ENCODE measurements around the gene PCDHA9.
A peak's percentile ranks its signal among the peaks of the same experiment; 100 is the strongest.
"Not testable (repeated sequence)": the region's sequence is repeated elsewhere in the genome, so short reads cannot be mapped to it uniquely, and the experiment has no call there.

The PCDHA9 gene

GRCh38 chr5:140835622-140836510 lies 12.3 kb upstream of the PCDHA9 start:
- no peak for DNase-seq

GRCh38 chr5:140840978-140841962 lies 6.9 kb upstream of the PCDHA9 start, which contains the start of gene PCDHA8:
PCDHA8 (plus strand) TSS chr5:140841187; CDS start chr5:140841322, 135 bp downstream.
- DNase-seq = peak; percentile 53

DNA sequence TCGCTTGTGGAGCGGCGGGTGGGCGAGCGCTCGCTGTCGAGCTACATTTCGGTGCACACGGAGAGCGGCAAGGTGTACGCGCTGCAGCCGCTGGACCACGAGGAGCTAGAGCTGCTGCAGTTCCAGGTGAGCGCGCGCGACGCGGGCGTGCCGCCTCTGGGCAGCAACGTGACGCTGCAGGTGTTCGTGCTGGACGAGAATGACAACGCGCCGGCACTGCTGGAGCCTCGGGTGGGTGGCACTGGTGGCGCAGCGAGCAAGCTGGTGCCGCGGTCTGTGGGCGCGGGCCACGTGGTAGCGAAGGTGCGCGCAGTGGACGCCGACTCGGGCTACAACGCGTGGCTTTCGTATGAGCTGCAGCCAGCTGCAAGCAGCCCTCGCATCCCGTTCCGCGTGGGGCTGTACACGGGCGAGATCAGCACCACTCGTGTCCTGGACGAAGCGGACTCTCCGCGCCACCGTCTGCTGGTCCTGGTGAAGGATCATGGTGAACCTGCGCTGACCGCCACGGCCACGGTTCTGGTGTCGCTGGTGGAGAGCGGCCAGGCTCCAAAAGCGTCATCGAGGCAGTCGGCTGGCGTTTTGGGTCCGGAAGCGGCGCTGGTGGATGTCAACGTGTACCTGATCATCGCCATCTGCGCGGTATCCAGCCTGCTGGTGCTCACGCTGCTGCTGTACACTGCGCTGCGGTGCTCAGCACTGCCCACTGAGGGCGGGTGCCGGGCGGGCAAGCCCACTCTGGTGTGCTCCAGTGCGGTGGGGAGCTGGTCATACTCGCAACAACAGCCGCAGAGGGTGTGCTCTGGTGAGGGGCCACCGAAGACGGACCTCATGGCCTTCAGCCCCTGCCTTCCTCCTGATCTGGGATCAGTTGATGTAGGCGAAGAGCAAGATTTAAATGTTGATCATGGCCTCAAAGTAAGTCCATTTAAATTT lies 5.1 kb upstream of the PCDHA9 start:
- no peak for DNase-seq

DNA sequence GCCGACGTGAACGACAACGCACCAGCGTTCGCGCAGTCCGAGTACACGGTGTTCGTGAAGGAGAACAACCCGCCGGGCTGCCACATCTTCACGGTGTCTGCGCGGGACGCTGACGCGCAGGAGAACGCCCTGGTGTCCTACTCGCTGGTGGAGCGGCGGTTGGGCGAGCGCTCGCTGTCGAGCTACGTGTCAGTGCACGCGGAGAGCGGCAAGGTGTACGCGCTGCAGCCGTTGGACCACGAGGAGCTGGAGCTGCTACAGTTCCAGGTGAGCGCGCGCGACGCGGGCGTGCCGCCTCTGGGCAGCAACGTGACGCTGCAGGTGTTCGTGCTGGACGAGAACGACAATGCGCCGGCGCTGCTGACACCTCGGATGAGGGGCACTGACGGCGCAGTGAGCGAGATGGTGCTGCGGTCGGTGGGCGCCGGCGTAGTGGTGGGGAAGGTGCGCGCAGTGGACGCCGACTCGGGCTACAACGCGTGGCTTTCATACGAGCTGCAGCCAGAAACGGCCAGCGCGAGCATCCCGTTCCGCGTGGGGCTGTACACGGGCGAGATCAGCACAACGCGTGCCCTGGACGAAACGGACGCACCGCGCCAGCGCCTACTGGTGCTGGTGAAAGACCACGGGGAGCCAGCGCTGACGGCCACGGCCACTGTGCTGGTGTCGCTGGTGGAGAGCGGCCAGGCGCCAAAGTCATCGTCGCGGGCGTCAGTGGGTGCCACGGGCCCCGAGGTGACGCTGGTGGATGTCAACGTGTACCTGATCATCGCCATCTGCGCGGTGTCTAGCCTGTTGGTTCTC lies 1.9 kb downstream of the PCDHA9 start:
- DNase-seq = not testable (repeated sequence)

DNA sequence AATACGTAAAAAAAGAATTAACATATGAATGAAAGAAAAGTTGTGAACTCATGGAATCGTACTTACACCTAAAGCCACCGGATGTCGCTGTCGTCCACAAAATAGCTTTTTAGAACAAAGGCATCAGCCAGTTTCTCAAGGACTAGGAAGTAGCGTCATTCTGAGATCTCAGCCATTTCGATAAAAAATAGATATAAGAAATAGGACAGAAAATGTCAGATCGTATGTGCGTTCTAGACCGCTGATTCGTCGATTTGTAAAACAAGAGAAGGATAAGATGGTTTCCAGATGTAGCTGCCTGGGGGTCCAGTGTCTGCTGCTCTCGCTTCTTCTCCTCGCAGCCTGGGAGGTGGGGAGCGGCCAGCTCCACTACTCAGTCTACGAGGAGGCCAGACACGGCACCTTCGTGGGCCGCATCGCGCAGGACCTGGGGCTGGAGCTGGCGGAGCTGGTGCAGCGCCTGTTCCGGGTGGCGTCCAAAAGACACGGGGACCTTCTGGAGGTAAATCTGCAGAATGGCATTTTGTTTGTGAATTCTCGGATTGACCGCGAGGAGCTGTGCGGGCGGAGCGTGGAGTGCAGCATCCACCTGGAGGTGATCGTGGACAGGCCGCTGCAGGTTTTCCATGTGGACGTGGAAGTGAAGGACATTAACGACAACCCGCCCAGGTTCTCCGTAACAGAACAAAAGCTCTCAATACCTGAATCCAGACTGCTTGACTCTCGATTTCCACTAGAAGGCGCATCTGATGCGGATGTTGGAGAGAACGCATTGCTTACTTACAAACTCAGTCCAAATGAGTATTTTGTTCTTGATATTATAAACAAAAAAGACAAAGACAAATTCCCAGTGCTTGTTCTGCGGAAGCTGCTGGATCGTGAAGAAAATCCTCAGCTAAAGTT lies 7.8 kb downstream of the PCDHA9 start, which contains the start of gene PCDHA10:
Gene PCDHA10 (plus strand): TSS at position 126 of the 903 bp plus-strand sequence. CDS start 152 bp downstream, at position 278.
- no peak for DNase-seq

GRCh38 chr5:140857177-140857986 lies 9.2 kb downstream of the PCDHA9 start:
- no peak for DNase-seq

DNA sequence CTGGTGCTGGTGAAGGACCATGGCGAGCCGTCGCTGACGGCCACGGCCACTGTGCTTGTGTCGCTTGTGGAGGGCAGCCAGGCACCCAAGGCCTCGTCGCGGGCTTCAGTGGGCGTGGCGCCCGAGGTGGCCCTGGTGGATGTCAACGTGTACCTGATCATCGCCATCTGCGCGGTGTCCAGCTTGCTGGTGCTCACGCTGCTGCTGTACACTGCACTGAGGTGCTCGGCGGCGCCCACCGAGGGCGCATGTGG lies 9.7 kb downstream of the PCDHA9 start:
- no peak for DNase-seq

- DNase-seq = no peak
These were observed 14.5 kb downstream of the PCDHA9 start for GRCh38 chr5:140862441-140863295.

GRCh38 chr5:140868721-140869554 lies 20.8 kb downstream of the PCDHA9 start, which contains the start of gene PCDHA11:
PCDHA11 (plus strand) TSS chr5:140868957; CDS start chr5:140869104, 147 bp downstream.
- no peak for DNase-seq

DNA sequence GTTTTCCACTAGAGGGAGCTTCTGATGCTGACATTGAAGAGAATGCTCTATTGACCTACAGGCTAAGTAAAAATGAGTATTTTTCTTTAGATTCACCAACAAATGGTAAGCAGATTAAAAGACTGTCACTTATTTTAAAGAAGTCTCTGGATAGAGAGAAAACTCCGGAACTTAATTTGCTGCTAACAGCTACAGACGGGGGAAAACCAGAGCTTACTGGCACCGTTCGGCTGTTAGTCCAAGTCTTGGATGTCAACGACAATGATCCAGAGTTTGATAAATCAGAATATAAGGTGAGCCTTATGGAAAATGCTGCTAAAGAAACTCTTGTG lies 21.3 kb downstream of the PCDHA9 start:
- DNase-seq = no peak

- no peak for DNase-seq
These were observed 22.3 kb downstream of the PCDHA9 start for GRCh38 chr5:140870221-140871201.

DNA sequence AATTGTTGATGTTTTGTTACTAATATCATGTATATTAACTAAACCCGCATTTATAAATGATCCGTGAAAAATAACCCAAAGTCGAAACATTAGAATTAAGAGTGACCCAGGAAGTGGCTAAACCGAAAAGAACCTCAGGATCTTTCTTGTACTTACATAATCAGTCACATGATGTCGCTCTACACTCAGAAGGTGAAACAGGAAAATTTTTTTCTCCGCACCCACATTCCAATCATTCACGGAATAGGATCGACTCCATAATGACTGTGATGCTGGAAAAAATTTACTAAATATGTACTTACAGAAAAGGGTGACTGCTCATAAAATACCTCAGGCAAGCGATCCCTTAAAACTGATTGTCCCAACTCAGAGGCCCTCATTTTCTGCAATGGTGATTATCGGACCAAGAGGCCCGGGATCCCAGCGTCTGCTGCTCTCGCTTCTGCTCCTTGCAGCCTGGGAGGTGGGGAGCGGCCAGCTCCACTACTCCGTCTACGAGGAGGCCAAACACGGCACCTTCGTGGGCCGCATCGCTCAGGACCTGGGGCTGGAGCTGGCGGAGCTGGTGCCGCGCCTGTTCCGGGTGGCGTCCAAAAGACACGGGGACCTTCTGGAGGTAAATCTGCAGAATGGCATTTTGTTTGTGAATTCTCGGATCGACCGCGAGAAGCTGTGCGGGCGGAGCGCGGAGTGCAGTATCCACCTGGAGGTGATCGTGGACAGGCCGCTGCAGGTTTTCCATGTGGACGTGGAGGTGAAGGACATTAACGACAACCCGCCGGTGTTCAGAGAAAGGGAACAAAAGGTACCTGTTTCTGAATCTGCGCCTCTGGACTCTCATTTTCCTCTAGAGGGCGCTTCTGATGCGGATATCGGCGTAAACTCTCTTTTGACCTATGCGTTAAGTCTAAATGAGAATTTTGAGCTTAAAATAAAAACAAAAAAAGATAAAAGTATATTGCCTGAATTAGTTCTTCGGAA lies 27.2 kb downstream of the PCDHA9 start, which contains the start of gene PCDHA12:
Gene PCDHA12 (plus strand): TSS at position 224 of the 981 bp plus-strand sequence. CDS start 165 bp downstream, at position 389.
- DNase-seq = no peak

- DNase-seq = not testable (repeated sequence)
These were observed 28.5 kb downstream of the PCDHA9 start for GRCh38 chr5:140876541-140877261.

DNA sequence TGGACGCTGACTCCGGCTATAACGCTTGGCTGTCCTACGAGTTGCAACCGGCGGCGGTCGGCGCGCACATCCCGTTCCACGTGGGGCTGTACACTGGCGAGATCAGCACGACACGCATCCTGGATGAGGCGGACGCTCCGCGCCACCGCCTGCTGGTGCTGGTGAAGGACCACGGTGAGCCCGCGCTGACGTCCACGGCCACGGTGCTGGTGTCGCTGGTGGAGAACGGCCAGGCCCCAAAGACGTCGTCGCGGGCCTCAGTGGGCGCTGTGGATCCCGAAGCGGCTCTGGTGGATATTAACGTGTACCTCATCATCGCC lies 29.0 kb downstream of the PCDHA9 start:
- no peak for DNase-seq
